Fibroblast of mammary gland (primary cell): ENCODE results near the gene SLC26A3.

Source experiments
- DNase-seq: peaks from one replicate; pipeline ENCODE4 v3.0.0-alpha.2; 2010; ENCODE audit warnings: low read depth
- H3K4me3 ChIP-seq: 2 replicates; pipeline ENCODE4 v1.5.1; 2011; ENCODE audit warnings: low read depth, mild to moderate bottlenecking, low read length, moderate library complexity; ENCODE audit not compliant: control insufficient read depth
- TF ChIP-seq, protein P1 (sequence below): conservative IDR thresholded peaks from 2 replicates; pipeline ENCODE4 v1.5.1; 2011; ENCODE audit warnings: low read depth, low read length, inconsistent platforms; ENCODE audit not compliant: control insufficient read depth, insufficient read depth

SLC26A3 gene

DNA sequence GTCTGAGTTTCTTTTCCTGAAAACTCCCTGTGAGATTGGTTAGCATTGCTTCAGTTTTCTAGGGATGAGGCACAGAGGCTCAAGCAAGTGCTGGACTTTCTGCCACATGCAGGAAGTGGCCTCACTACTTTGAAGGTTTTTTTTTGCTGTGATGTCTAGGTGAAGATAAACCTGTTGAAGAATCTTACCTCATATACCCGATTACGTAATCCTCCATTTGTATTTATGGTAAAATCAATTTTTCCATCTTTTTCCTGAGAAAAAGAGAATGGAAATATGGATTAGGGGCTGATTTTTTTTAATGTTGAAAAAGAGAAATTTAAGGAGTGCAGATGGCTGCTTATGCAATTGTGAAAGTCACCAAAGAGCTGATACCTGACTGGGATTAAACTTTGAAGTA, 35.6 kb downstream of the SLC26A3 start:
- H3K4me3 ChIP-seq = no peak overlapping the region
- TF ChIP-seq, protein P1, sequence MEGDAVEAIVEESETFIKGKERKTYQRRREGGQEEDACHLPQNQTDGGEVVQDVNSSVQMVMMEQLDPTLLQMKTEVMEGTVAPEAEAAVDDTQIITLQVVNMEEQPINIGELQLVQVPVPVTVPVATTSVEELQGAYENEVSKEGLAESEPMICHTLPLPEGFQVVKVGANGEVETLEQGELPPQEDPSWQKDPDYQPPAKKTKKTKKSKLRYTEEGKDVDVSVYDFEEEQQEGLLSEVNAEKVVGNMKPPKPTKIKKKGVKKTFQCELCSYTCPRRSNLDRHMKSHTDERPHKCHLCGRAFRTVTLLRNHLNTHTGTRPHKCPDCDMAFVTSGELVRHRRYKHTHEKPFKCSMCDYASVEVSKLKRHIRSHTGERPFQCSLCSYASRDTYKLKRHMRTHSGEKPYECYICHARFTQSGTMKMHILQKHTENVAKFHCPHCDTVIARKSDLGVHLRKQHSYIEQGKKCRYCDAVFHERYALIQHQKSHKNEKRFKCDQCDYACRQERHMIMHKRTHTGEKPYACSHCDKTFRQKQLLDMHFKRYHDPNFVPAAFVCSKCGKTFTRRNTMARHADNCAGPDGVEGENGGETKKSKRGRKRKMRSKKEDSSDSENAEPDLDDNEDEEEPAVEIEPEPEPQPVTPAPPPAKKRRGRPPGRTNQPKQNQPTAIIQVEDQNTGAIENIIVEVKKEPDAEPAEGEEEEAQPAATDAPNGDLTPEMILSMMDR = no peak
- no peak for DNase-seq

DNA sequence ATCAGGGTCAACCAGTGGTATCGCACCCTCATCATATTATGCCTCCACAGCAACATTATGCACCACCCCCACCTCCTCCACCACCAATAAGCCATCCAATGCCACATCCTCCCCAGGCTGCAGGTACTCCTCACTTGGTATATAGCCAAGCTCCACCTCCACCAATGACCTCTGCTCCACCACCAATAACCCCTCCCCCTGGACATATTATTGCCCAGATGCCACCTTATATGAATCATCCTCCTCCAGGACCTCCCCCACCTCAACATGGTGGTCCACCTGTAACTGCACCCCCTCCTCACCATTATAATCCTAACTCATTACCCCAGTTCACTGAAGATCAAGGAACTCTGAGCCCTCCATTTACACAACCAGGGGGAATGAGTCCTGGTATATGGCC, 44.4 kb downstream of the SLC26A3 start:
- DNase-seq = no peak
- TF ChIP-seq, protein P1 = no peak
- no peak overlapping the region for H3K4me3 ChIP-seq

DNA sequence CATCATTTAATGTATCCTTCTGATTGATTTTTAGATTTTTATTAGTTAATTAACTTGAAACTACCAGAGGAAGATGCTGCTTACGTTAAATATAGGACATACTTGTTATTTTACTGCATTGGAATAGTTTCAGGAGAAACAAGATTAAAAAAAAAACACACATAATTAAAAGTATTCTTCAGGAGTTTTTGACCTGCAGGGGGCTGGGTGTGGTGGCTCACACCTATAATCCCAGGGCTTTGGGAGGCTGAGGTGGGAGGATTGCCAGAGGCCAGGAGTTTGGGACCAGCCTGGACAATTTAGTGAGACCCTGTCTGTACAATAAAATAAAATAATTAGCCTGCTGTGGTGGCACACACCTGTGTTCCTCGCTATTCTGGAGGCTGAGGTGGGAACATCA, 48.4 kb downstream of the SLC26A3 start:
- TF ChIP-seq, protein P1 = peak; percentile 10
- DNase-seq = no peak
- H3K4me3 ChIP-seq = no peak overlapping the region

DNA sequence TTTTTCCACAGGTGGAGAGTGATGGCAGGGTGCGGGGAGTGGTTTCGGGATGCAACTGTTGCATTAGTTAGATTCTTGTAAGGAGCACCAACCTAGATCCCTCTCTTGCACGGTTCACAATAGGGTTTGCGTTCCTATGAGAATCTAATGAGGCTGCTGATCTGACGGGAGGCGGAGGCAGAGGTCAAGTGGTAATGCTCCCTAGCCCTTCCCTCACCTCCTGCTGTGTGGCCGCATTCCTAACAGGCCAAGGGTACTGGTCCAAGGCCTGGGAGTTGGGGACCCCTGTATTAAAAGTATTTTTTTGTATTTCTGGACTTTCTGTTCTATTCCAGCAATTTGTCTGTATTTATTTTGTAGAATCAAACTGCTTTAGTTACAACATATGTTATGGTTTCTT, 51.9 kb downstream of the SLC26A3 start:
- no peak for DNase-seq
- TF ChIP-seq, protein P1 = no peak
- no peak overlapping the region for H3K4me3 ChIP-seq

DNA sequence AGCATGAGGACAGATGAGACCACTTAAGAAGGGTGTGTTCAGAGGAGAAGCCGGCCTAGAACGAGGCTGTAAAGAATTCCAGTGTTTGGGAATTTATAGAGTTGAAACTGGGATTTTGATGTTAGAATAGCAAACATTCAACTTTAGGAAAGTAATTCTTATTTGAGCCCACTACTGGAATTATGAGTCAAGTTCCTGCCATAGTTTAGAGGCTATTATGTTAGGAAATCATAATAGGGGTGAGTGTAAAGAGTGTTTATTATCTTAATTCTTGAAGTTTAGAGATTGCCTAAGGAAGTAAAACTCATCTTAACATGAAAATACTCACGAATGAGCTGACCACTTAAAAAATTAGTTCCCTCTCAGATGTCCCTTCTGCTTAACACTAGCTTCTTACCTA, 57.0 kb downstream of the SLC26A3 start:
- H3K4me3 ChIP-seq = no peak overlapping the region
- TF ChIP-seq, protein P1 = no peak
- DNase-seq = no peak

DNA sequence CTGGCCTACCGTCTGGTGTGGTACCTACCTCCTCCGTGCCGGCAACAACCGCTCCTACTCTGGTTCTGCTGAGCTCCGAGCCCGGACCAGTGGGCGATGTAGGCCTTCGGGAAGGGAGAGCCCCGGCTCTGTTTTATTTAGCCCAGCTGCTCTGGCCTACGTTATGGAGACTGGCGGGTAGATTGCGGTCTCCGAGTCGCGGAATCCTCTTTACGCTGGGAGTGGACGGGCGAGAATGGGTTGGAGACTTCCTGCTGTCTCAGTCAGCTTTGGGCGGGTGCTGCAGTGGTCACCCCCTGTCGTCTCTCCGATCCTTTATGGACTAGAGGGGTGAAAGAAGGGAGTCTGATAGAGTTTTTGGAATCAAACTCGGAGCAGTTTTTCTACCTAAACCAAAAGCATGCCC, 58.7 kb downstream of the SLC26A3 start:
- DNase-seq = peak; percentile 32
- H3K4me3 ChIP-seq = peak overlapping the region; percentile 84
- TF ChIP-seq, protein P1 = no peak
